GM18517 (cell line): ENCODE data around the gene REELD1.

Experiments
- ATAC-seq: cut with Tn5 transposase; IDR thresholded peaks from one replicate; pipeline ENCODE4 v1.9.1; 2021; ENCODE audit warnings: mild to moderate bottlenecking, moderate library complexity; ENCODE audit not compliant: unreplicated experiment

The REELD1 gene

GRCh38 chr4:146265950-146266490, 51.7 kb downstream of the REELD1 start:
- ATAC-seq: no peak

GRCh38 chr4:146267826-146268225, 53.5 kb downstream of the REELD1 start:
- no peak for ATAC-seq

DNA sequence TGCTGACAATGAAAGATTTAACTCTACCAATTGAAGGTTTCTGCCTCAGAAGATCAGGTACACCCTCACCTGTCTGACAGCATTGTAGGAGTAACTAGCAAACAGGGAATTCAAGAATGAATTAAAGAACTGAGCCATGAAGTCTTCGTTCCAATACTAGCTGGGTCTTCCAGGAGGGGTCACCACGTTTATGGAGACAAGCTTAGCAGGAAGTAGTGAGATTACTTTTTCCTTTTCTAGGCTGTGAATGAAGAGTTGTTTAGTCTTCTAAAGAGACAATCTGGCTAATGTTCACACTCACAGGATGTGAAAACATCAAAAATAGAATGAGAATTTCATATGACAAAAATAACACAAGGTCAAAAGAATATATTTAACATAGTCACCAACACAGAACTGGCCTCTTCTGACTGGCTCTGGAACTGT, 54.9 kb downstream of the REELD1 start:
- ATAC-seq: peak; percentile 60

GRCh38 chr4:146271466-146271865, 57.1 kb downstream of the REELD1 start:
- ATAC-seq: no peak

DNA sequence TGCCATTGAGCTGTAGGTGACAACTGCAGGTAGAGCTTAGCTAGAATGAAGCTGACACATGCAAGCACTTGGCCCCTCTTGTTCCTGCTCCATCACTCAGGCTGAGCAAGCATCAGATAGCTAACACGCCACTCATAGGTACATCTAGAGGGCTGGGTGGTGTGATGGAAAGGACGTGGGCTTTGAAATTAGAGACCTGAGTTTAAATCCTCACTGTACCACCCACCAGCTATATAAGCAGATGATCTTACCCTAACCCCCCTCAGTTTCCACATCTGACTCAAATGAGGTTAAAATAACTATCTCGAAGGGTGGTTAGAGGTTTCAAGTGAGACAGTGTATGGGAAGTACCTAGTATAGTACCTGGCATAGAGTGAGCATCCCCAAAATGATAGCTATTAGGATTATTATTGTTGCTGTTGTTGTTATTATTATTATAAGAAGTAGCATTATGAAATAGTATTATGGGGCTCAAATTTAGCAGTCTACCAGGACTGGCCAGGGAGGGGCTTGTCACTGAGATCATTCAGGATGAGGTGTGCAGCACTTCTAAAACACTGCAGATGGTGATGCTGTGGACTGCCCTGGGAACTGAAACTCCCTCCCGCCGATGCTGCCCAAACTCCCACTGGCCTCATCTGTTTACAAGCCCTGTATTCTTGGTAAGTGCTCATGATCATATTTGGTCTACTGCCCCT, 59.0 kb downstream of the REELD1 start:
- peak; percentile 83 for ATAC-seq

- ATAC-seq: no peak
Measured at GRCh38 chr4:146274774-146275173, 60.4 kb downstream of the REELD1 start.

DNA sequence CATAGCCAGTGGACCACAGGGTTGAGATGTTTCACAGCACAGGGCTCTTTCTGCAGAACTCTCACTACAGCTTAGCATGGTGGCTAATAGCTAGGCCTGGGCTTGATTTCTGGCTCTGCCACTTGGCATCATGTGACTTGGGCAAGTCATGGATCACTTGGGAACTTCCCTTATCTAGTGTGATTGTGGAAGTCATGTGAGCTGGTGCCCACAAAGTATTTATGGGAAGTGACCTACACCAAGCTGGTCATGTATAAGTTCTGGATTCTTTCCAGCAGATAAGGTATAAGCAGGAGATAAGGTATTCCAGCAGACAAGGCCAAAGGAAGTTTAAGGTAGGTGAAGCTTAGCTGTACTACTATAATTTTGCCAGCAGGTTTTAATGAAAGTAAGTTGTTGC, 61.0 kb downstream of the REELD1 start:
- no peak for ATAC-seq

DNA sequence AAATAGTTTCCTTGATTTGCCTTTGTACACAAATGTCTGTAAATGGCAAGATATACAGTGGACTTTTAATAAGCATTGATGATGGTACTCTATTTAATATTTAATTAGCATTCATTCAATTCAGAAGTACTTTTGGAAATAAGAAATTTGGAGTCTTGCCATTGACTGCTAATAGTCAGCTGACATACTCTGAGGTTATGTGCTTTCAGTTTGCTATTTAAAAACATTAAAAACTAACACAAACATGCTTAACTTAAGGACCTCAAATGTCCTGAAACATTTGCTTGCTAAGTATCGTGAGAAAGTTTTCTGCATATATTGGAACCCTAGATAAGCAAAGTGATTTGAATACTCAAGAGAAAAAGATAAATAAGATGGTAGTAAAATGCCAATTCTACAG, 64.6 kb downstream of the REELD1 start:
- ATAC-seq: no peak
